ENCODE results near the gene LTB4R.
"Not testable (repeated sequence)": the region's sequence is repeated elsewhere in the genome, so short reads cannot be mapped to it uniquely, and the experiment has no call there.

LTB4R gene

GRCh38 chr14:24348186-24348585 is 36.9 kb downstream of the LTB4R start:
- DNase-seq: no peak

- DNase-seq: no peak
Measured at GRCh38 chr14:24349742-24350141, 38.4 kb downstream of the LTB4R start.

- peak; percentile 45 for DNase-seq
Measured at GRCh38 chr14:24351517-24351916, 40.2 kb downstream of the LTB4R start.

- peak; percentile 61 for DNase-seq
Measured at GRCh38 chr14:24353559-24354481, 42.5 kb downstream of the LTB4R start.

DNA sequence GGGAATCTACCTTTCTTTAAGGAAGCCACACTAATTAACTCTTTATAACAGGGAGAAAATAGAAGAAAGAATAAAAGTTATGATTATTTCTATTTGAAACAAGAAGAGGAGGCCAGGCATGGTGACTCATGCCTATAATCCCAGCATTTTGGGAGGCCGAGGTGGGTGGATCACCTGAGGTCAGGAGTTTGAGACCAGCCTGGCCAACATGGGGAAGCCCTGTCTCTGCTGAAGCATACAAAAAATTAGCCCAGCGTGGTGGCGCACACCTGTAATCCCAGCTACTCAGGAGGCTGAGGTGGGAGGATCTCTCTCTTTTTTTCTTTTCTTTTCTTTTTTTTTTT is 43.2 kb downstream of the LTB4R start:
- not testable (repeated sequence) for DNase-seq

GRCh38 chr14:24355009-24355408 is 43.7 kb downstream of the LTB4R start:
- no peak for DNase-seq

- no peak for DNase-seq
Measured at GRCh38 chr14:24356208-24356607, 44.9 kb downstream of the LTB4R start.

- DNase-seq: no peak
Measured at GRCh38 chr14:24360281-24360680, 49.0 kb downstream of the LTB4R start.

GRCh38 chr14:24361326-24361725 is 50.0 kb downstream of the LTB4R start:
- no peak for DNase-seq

DNA sequence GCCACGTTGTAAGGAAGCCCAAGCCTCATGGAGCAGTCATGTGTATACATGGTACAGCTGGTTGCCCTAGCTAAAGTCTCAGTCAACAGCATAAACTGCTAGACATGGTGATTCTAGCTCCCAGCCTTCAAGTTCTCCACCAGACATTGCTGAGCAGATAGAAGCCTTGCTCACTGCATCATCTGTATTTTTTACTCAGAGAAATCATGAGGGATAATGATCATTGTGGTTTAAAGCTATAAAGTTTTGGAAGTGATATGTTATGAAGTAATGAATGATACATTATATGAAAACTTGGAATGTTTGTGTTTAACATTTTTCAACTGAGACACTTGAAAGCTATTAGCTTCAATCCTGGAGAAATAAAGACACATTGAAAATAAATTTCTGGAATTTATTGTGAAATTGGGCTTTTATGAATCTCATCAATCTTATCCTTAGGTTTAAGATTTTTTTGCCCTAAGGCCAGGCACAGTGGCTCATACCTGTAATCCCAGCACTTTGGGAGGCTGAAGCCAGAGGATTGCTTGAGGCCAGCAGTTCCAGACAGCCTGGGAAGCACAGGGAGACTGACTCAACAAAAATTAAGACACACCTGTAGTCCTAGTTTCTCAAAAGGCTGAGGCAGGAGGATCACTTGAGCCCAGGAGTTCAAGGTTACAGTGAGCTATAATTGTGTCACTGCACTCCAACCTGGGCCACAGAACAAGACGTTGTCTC is 51.1 kb downstream of the LTB4R start:
- DNase-seq: peak; percentile 77

DNA sequence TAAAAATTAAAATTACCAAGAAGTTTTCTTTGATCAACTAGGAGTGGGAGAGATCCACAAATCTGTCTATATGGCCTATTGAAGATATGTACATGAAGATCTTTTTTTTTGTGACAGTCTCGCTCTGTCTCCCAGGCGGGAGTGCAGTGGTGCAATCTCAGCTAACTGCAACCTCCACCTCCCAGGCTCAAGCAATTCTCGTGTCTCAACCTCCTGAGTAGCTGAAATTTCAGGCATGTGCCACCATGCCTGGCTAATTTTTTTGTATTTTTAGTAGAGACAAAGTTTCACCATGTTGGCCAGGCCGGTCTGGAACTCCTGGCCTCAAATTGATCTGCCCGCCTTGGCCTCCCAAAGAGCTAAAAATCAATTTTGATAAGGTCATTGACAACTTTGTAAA is 52.1 kb downstream of the LTB4R start:
- DNase-seq: no peak

DNA sequence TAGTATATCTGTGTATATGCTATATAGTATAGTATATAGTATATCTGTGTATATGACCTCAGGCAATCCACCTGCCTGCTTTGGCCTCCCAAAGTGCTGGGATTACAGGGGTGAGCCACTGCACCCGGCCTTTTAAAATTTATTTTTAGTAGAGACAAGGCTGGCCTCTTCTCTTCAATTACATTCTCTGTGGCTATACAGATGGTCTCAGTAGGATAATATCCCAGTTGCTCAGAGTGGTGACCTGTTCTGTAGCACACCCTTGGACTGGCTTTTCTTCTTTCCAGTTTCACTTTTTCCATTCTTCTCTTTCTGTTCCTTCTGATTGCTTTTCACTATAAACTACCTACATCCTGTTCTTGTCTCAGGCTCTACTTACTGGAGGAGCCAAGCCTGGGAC is 53.5 kb downstream of the LTB4R start:
- no peak for DNase-seq

GRCh38 chr14:24365600-24366412 is 54.5 kb downstream of the LTB4R start:
- DNase-seq: peak; percentile 94

- DNase-seq: no peak
Measured at GRCh38 chr14:24366413-24366720, 55.1 kb downstream of the LTB4R start.

GRCh38 chr14:24366721-24367513 is 55.6 kb downstream of the LTB4R start:
- peak; percentile 96 for DNase-seq
